H1 (cell line): Measurements from ENCODE around the gene PRKAA2.

Experiments used
- EP300 ChIP-seq, 2 experiments: IDR thresholded peaks; 1 replicate in 1 of 2; 2 replicates in 1 of 2; pipeline ENCODE4 v1.6.1; 2011 to 2012; ENCODE audit warnings: low read depth in 2 of 2, low read length in 2 of 2, mild to moderate bottlenecking in 2 of 2, borderline replicate concordance in 1 of 2, inconsistent platforms in 1 of 2, moderate library complexity in 1 of 2
- EZH2 ChIP-seq: fragments of 200-600 bp; sonication (generic); IDR thresholded peaks from 2 replicates; pipeline ENCODE4 v1.7.1; 2012; ENCODE audit warnings: low read depth, mild to moderate bottlenecking, moderate library complexity, low read length, inconsistent platforms; ENCODE audit not compliant: severe bottlenecking
- HDAC6 ChIP-seq: IDR thresholded peaks from one replicate; pipeline ENCODE4 v1.7.1; 2012; ENCODE audit warnings: low read depth, mild to moderate bottlenecking, inconsistent platforms, low read length, moderate library complexity
- NRF1 ChIP-seq: IDR thresholded peaks from 2 replicates; pipeline ENCODE4 v1.6.1; 2011; ENCODE audit warnings: mild to moderate bottlenecking, low read depth, low read length, improper control_type of control experiment
- POLR2A ChIP-seq, 2 experiments: IDR thresholded peaks; 1 replicate in 1 of 2; 2 replicates in 1 of 2; pipeline ENCODE4 v1.6.1; 2011; ENCODE audit warnings: low read depth in 2 of 2, low read length in 2 of 2, mild to moderate bottlenecking in 2 of 2; ENCODE audit errors: control extremely low read depth in 1 of 2
- POLR2AphosphoS5 ChIP-seq: IDR thresholded peaks from 2 replicates; pipeline ENCODE4 v1.6.1; 2011; ENCODE audit warnings: low read depth, low read length
- RFX5 ChIP-seq: IDR thresholded peaks from 2 replicates; pipeline ENCODE4 v1.6.1; 2011; ENCODE audit warnings: low read depth, low read length, improper control_type of control experiment, borderline replicate concordance
- SIRT6 ChIP-seq: IDR thresholded peaks from one replicate; pipeline ENCODE4 v1.7.1; 2012; ENCODE audit warnings: low read length, inconsistent platforms
- SP4 ChIP-seq: IDR thresholded peaks from 2 replicates; pipeline ENCODE4 v1.6.1; 2012; ENCODE audit warnings: low read length, inconsistent platforms
- SRF ChIP-seq: IDR thresholded peaks from 2 replicates; pipeline ENCODE4 v1.6.1; 2011; ENCODE audit warnings: mild to moderate bottlenecking, low read depth, low read length, moderate library complexity
- TAF7 ChIP-seq: optimal IDR thresholded peaks from 2 replicates; pipeline ENCODE3; 2011; ENCODE audit warnings: low read depth, mild to moderate bottlenecking, inconsistent platforms, low read length, moderate library complexity, borderline replicate concordance
- TF ChIP-seq, protein P1 (sequence below): IDR thresholded peaks from 2 replicates; pipeline ENCODE4 v1.6.1; 2012; ENCODE audit warnings: inconsistent platforms
- TF ChIP-seq, protein P2 (sequence below), 3 experiments: IDR thresholded peaks; 1 replicate in 2 of 3; 2 replicates in 1 of 3; pipeline versions ENCODE4 v1.5.1 to v1.6.1; 2011; ENCODE audit warnings: low read length in 3 of 3, mild to moderate bottlenecking in 3 of 3, inconsistent platforms in 2 of 3, low read depth in 1 of 3, moderate library complexity in 1 of 3; ENCODE audit not compliant: insufficient read depth in 1 of 3; ENCODE audit errors: control extremely low read depth in 1 of 3

- TF ChIP-seq, protein P1, sequence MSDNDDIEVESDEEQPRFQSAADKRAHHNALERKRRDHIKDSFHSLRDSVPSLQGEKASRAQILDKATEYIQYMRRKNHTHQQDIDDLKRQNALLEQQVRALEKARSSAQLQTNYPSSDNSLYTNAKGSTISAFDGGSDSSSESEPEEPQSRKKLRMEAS = no peak
- TF ChIP-seq EP300 (IDR thresholded peaks at IDR 0.05; ENCODE audit: borderline replicate concordance in 1 of 2, low read depth in 2 of 2, low read length in 2 of 2) (no peak), SP4 (no peak), POLR2A (IDR thresholded peaks at IDR 0.05; ENCODE audit: control extremely low read depth in 1 of 2, low read depth in 2 of 2, low read length in 2 of 2) (no peak), POLR2AphosphoS5 (no peak), EZH2 (no peak), SIRT6 (no peak), RFX5 (no peak), HDAC6 (no peak), SRF (no peak), NRF1 (no peak), TAF7 (no peak)
- TF ChIP-seq, protein P2, sequence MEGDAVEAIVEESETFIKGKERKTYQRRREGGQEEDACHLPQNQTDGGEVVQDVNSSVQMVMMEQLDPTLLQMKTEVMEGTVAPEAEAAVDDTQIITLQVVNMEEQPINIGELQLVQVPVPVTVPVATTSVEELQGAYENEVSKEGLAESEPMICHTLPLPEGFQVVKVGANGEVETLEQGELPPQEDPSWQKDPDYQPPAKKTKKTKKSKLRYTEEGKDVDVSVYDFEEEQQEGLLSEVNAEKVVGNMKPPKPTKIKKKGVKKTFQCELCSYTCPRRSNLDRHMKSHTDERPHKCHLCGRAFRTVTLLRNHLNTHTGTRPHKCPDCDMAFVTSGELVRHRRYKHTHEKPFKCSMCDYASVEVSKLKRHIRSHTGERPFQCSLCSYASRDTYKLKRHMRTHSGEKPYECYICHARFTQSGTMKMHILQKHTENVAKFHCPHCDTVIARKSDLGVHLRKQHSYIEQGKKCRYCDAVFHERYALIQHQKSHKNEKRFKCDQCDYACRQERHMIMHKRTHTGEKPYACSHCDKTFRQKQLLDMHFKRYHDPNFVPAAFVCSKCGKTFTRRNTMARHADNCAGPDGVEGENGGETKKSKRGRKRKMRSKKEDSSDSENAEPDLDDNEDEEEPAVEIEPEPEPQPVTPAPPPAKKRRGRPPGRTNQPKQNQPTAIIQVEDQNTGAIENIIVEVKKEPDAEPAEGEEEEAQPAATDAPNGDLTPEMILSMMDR (IDR thresholded peaks at IDR 0.05; ENCODE audit: control extremely low read depth in 1 of 3, insufficient read depth in 1 of 3, low read depth in 1 of 3, low read length in 3 of 3) = no peak
These were observed 823 bp upstream of the PRKAA2 start for GRCh38 chr1:56644064-56644918.
